Erythroblast (primary cell): Measurements from ENCODE around the gene ZBED2.
"Not testable (repeated sequence)": the region's sequence is repeated elsewhere in the genome, so short reads cannot be mapped to it uniquely, and the experiment has no call there.

ENCODE experiments used
- DNase-seq, 2 experiments: peaks; one replicate each; lab custom pipeline; 2025; lab: John Stamatoyannopoulos, UW
- GATA1 ChIP-seq: IDR thresholded peaks from 2 replicates; pipeline ENCODE4 v1.6.1; 2011; ENCODE audit warnings: low read depth, mild to moderate bottlenecking, control low read depth, low read length, moderate library complexity
- POLR2A ChIP-seq: IDR thresholded peaks from 2 replicates; pipeline ENCODE4 v1.6.1; 2011; ENCODE audit warnings: mild to moderate bottlenecking, low read length

The ZBED2 gene

GRCh38 chr3:111577798-111578685, 17.1 kb downstream of the ZBED2 start:
- peak in 1 of 2 experiments; percentile 13 for DNase-seq
- TF ChIP-seq GATA1, result no peak
- no peak for TF ChIP-seq POLR2A

GRCh38 chr3:111577113-111577512, 18.0 kb downstream of the ZBED2 start:
- TF ChIP-seq POLR2A (no peak), GATA1 (no peak)
- no peak for DNase-seq

- TF ChIP-seq POLR2A (no peak), GATA1 (no peak)
- no peak for DNase-seq
Measured at GRCh38 chr3:111571907-111572460, 23.2 kb downstream of the ZBED2 start.

DNA sequence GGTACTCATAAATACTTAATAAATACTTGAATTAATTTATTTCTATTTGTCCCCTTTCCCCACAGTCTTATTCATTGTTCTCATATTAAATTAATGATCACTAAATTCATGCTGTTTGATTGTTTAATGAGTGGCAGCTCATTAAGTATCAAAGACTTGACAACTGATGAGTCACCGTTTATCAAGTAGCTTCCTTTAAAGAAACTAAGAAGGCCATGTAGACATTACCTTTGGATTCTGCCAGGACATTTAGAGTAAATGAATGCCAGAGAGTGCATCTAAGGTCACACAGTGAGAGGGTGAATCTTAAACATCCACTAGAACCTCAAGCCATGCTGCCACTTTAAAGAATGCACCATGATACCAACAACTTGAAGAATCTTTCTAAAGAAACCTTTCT, 23.9 kb downstream of the ZBED2 start:
- no peak for TF ChIP-seq POLR2A
- no peak for TF ChIP-seq GATA1
- no peak for DNase-seq

DNA sequence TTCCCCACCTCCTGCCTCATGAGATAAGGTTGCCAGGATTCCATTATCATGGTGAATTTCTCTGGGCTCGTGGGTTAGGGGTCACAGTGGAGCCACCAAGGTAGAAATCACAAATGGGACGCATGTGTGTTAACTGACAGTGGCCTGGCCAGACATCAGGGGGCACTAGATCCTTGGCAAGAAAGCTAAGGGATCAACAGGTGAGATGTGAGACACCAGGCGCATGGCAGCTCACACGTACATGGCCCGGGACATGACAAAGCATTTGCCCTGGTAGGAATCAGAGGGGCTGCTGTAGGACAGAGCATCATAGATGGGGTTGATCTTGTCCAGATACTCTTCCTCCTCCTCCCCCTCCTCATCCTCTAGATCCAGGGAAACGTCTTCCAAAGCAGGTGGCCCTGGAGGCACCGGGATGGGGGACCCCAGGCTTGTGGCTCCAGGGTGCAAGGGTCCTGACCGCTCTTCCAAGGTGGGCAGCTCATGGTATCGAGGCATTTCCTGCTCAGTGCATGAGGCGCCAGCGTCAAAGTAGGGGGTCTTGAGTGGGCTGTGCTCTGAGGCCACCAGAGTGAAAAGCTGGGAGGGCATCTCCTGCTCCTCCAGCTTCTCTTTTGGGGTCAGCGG, 24.6 kb downstream of the ZBED2 start:
- no peak for TF ChIP-seq POLR2A
- TF ChIP-seq GATA1, result no peak
- DNase-seq, result no peak

- DNase-seq, result no peak
- TF ChIP-seq POLR2A (no peak), GATA1 (no peak)
Measured at GRCh38 chr3:111568911-111569310, 26.2 kb downstream of the ZBED2 start.

DNA sequence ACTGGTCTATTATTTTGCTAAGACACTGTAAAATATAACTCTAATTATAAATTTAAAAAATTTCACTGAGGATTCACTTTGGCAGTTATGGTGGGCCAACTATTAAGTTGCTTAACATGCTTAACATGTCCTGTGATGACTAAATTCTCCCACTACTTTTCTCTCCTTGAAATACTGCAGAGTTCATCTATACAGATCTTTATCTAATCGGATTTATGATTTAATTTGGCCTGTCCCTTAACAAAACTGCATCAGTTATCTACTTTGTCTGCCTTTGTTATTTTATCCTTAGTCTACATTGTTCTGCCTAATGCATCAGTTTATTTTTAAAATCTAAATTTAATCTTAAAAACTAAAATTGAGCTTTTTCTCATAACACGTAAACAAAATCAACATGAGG, 26.8 kb downstream of the ZBED2 start:
- DNase-seq, result no peak
- TF ChIP-seq POLR2A (no peak), GATA1 (no peak)

- DNase-seq, result no peak
- TF ChIP-seq GATA1 (no peak), POLR2A (no peak)
Measured at GRCh38 chr3:111566844-111567243, 28.3 kb downstream of the ZBED2 start.

DNA sequence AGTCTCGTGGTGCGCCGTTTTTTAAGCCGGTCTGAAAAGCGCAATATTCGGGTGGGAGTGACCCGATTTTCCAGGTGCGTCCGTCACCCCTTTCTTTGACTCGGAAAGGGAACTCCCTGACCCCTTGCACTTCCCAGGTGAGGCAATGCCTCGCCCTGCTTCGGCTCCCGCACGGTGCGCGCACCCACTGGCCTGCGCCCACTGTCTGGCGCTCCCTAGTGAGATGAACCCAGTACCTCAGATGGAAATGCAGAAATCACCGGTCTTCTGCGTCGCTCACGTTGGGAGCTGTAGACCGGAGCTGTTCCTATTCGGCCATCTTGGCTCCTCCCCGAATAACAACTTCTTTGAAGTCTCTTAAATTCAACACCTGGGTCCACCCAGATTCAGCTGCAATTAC, 33.2 kb downstream of the ZBED2 start:
- DNase-seq, result not testable (repeated sequence)

GRCh38 chr3:111548756-111549155, 46.4 kb downstream of the ZBED2 start:
- TF ChIP-seq GATA1 (no peak), POLR2A (no peak)
- no peak for DNase-seq

GRCh38 chr3:111548092-111548491, 47.1 kb downstream of the ZBED2 start:
- DNase-seq, result no peak
- TF ChIP-seq POLR2A, result no peak
- TF ChIP-seq GATA1, result no peak

DNA sequence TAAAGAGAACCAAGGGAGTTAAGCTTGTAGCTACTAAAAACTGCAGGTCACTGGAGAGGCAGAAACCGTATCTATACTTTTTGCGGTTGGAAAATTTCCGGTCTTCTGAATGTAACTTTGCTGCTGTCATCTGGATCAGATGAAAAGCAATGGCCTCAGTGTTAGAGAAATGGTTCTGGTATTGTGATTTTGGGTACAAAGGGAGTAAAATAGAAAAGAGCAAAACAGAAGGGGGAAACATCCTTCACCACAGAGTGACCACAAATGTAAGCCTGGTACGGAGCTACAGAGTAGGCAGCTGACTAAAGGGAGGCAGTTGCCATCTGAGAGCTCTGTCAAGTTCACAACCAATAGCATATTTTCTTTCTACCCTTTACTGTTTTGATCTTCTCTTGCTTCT, 47.5 kb downstream of the ZBED2 start:
- DNase-seq, result no peak
- no peak for TF ChIP-seq POLR2A
- TF ChIP-seq GATA1, result no peak

GRCh38 chr3:111545349-111545748, 49.8 kb downstream of the ZBED2 start:
- TF ChIP-seq POLR2A, result no peak
- TF ChIP-seq GATA1, result no peak
- DNase-seq, result no peak
